Measurements from ENCODE around the gene DUSP16.

Gene DUSP16

DNA sequence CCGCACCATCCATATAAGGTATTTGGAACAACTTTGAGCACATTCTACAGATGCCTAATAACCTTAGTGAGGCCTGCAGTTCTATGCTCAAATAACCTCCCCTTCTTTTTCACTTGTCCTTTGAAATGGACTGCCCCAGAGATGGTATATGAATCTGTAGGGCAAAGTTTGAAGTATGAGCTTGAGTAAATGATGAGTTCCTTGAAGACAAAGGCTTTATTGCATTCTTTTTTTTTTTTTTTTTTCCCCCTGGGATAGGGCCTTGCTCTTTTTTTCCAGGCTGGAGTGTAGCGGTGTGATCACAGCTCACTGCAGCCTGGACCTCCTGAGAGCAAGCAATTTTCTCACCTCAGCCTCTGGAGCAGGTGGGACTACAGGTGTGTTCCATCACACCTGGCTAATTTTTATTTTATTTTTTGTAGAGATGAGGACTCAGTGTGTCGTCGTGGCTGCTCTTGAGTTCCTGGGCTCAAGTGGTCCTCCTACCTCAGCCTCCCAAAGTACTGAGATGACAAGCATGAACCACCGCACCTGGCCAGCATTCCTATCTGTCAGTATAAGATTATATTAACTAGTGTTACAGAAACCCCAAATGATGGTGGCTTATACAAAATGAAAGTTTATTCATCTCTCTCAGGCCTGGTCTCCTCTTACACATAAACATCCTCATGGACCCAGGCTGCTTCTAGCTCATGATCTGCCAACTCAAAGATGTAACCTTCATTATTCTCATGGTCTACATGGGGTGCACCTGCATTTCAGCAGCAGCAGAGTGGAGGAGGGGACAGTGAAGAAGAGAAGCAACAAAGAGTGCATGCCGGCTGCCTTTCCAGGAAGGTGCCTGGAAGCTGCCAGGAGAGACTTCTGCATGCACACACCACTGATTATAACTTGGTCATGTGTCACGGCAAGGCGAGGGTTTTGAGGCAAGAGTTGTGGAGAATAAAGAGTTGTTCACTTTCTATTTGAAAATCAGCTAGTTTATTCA lies 101.4 kb downstream of the DUSP16 start:
- no peak for DNase-seq

DNA sequence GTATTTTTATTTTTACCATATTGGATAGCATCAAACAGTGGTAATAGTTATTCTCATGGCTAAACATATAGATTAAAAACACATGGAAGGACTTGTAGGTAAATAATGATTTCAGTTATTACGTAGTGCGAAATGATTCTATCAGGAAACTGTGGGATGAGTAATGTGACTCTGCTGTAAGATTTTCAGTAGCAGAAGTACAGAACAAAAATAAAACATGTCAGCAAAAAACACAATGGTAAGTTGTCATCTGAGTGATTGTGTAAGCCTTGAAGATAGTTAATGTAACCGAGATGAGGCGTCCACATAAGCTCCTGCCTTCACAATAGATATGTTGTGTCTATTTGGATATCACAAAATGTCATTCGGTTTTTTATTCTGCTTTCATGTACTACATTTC lies 106.0 kb downstream of the DUSP16 start:
- no peak for DNase-seq

DNA sequence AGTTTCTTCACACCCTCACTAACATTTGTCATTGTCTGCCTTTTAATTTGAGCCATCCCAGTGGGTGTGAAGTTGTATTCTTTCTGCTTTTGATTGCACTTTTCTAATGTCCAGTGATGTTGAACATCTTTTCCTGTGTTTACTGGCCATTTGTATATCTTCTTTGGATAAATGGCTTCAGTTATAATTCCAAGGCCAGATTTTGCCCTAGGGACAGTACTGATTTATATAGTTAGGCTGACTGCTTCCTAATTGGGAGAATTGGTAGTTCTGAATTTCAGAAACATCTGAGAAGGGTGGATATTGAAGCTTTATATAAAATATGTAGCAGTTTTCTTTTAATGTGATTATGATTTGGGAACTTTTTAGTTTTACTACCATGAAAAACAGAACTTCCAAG lies 108.3 kb downstream of the DUSP16 start:
- DNase-seq, result no peak

DNA sequence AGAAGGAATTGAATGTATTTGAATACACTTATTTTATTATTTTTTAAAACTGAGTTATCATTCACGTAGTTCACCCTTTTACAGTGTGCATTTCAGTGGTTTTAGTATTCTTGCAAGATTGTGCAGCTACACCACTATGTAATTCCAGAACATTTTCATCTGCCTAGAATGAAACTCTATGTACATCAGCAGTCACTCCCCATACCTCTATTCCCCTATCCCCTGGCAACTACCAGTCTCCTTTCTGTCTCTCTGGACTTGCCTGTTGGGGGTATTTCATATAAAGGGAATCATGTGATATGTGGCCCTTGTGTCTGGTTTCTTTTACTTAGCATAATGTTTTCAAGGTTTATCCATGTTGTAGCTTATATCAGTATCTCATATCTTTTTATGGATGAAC lies 109.0 kb downstream of the DUSP16 start:
- DNase-seq, result no peak

DNA sequence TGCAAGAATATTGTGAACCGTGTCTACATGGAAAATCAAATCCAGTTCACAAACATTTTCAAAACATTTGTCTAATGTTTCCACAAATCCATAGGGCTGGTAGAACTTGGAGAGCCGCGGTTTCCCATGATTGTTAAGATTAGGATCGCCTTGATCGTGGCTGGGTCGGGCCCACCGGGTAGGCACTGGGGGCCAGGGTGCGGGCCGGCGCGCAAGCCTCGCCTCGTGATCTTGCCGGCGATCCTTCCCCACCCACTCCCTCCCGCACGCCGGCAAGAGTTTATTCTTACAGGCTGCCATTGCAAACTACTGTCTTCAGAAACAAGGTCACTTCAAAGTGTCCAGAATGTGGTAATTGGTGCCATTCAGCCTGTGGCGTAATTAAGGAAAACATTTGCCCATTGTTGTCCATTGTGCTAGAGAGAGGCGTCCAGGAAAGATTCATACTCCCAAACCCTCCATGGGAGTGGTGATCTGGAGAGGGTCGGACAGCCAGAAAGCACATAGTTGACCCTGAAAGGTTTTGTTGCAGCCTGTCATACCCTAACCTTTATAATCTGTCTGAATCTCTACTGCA lies 110.2 kb downstream of the DUSP16 start:
- peak; percentile 23 for DNase-seq

DNA sequence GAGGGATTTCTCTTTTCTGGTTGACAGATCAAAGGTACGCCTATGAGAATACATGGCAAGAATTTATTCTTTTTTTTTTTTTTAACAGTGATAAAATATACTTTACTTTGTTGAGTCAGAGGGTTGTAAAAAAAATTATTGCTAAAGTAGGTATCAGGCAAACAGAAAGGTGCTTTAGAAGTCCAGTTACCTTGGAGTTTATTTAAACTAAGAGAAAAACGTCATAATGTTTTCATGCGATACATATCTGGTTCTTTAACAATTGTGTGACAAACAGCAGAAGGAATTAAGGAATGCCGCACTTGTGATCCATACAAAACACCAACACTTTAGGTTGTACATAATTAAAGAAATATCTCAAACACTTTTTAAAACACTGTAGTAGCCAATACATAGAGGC lies 111.6 kb downstream of the DUSP16 start:
- DNase-seq, result no peak

DNA sequence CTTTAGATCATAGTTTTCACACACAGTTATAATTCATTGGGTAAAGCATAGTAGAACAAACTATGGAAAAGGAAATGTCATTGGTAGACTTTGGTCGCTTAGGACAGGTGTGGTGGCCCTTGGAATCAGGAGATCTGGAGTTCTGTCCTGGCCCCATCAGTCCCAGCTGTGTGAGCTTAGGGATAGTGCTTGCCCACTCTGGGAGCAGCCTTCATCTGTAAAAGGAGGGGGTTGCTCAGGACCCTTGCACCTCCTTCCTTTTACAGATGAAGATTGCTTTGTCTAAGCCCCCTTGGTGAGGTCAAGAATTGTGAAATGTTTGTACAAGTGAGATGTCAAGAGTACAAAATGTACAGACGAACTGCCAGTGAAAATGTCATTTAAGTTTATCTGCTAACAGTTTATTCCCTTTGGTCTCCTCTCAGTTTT lies 112.6 kb downstream of the DUSP16 start:
- no peak for DNase-seq

DNA sequence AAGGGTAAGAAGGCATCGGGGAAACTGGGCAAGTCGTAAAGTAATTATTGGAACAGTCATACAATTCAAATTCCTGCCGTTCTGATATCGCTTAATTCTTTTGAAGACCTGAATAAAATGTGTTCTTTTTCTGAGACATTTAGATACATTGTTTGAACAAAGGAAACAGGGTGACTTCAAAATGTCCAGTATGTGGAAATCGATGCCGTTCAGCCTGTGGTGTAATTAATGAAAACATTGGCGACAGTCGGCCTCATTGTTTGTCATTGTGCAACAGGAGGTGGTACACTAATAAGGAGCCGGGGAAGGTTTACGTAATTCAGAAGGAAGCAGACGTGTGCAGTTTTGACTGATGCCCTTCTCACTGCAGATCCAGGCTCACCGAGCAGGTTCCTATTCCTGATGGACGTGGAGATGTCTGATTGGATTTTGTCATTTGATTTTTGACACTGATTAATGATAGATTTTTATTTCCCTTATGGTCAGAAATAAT lies 113.1 kb downstream of the DUSP16 start:
- DNase-seq, result peak; percentile 84

DNA sequence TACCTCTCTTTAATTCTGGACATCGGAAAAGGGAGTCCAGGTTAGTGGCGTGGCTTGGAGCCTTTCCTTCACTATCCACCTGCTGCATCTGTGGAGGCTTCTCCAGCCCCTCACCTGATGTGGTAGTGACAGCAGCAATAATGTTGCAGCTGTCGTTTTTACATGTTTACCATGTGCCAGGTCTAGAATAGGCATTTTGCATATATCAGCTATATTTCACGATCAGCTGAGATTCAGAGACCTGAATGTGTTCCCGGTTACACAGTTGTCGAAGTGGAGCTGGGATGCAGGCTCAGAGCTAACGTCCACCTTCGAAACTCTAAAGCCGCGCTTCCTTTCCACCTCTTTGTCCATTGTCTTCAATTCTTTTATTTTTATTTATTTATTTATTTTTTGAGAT lies 114.8 kb downstream of the DUSP16 start:
- DNase-seq, result no peak

DNA sequence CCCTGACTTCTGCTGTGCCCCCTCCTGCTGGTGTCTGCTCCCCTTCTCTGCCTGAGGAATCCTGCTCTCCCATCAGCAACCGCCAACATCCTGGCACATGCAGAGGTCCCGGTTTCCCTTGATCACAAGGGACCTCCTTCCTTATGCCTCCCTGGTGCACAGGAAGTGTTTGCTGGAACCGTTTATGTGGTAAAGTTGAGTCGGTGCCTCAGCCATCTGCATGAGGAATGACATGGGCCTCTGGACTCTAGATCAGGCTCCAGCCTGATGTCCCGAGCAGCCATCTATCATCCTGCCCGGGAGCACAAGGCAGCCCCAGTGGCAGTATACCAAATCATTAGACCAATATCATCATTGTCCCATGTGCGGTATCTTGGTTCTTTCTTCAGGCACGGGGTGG lies 115.4 kb downstream of the DUSP16 start:
- no peak for DNase-seq

DNA sequence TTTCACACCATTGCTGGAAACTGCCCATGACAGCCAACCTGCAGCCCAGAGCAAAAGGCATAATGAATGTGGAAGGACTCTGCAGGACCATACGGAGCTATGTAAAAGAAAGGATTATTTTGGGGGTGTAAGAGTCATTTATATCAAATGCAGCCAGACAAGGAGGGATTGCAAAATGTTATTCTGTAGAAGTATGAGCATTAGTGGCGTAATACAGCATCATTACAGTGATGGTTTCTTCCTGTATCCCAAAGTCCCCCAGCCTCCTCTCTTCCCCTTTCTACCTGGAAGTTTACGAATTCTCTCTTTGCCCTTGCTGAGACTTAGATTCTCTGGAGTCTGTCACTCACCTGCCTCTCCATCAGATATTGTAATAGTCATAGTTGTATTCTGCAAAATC lies 115.9 kb downstream of the DUSP16 start:
- no peak for DNase-seq

DNA sequence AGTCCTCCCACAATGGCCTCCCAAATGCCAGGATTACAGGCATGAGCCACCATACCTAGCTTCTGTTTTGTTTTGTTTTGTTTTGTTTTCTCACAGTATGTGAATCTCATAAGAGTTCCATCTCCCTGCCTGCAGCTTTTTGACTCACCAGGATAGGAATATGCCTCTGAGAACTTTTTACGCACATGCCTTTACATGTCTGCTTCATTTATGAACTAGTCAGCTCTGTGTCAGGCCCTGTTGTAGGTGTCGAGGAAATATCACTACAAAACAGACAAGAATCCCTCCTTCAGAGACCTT lies 116.8 kb downstream of the DUSP16 start:
- DNase-seq, result no peak

DNA sequence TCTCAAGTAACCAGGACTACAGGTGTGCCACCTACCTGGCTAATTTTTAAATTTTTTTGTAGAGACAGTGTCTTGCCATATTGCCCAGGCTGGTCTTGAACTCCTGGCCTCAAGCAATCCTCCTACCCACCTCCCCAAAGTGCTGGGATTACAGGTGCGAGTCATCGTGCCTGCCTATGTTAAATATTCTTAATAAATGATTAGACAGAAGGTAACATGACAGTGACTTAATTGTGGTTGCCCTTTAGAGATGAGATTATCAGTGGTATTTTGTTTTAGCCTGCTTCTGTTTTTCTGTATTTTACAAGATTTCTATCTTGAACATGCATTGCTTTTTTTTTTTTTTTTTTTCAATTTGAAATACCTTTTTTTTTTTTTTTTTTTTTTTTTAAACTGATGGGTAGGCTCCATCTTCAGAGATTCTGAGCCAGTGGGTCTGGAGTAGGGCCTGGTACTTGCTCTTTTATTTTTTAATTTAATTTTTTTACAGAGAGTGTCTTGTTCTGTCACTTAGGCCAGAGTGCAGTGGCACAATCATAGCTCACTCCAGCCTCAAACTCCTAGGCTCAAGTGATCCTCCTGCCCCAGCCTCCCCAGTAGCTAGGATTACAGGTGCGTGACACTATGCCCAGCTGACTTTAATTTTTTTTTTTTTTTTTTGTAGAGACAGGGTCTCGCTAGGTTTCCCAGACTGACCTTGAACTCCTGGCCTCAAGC lies 117.3 kb downstream of the DUSP16 start:
- DNase-seq, result no peak

DNA sequence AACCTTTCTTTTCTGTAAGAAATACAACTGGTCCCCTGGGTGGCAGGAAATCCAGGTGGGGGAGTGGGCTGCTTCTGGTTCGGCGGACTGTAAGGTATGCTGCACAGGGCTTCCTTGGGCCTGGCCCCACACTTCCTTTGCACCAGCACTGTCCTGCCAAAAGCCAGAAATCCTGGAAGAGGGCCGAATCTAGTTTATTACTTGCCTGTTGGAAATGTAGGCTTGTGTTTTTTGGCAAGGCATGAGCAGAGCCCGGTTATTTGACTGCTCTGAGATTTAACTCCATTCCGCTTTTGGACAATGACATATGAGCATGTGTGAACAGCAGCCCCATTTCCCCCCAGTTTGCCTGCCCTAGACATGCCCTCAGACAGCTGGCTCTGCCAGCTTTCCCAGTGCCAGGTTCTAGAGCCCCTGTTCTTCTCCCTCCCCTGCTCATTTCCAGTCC lies 119.2 kb downstream of the DUSP16 start:
- no peak for DNase-seq

DNA sequence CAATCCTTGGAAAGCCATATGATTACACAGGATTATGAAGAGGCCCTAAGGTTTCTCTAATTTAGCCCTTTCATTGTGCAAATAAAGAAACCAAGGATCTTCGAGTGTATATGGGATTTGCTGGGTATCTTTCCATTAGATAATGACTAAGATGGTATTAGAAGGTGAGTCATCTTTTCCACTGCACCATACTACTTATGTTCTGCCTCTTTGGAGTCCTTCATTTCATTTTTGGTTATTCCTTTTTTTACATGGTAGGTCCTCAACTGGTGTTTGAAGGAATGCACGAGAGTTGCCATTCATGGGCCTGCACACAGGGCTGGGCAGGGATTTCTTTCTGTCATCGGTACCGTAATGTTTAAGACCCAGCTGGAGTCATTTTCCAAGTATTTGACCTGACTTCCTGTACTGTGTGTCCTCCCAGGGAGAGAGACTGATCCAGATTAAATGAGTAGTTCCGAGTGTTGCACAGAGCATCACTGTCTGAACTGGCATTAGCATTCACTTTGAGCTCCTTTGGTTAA lies 120.1 kb downstream of the DUSP16 start:
- DNase-seq, result no peak

DNA sequence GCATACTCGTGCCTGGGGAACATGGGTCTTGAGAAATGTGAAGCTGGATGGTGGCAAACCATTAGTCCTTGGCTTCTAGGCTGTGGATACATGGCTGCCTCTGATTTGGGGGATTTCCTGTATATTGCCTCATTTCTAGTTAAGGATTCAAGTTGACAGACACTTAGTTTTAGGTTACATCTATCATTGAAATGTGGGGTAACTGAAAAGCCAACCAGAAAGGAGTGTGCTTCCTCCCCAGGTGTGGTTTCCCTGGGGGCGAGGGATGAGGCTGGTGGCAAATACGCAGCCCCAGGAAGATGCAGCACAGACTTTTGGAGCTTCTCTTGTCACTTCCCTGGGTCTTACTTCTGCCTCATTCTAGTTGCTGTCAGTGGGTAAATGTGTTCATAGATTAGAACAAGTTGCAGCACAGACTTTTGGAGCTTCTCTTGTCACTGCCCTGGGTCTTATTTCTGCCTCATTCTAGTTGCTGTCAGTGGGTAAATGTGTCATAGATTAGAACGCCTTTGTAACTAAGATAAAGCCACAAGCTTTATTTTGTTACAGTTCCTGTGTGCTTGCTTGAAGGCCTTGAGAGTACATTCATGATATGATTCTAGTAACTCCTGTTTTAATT lies 120.7 kb downstream of the DUSP16 start:
- no peak for DNase-seq

DNA sequence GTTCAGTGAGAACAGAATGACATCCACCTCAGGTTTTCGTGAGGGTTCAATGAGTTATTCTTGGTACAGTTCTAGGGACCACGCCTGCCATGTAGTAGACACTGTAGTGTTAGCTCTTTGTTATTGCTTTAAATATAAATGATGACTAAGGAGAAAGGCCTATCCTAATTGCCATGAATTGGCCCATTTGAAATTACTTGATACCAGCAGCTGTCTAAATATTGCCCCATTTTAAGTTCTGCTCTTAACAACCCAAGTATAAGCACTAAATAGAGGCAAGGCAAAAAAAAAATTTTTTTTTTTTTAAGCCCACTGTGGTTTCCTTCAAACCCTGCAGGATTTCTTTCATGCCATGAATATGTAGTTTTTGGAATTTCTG lies 121.2 kb downstream of the DUSP16 start:
- DNase-seq, result peak; percentile 70

DNA sequence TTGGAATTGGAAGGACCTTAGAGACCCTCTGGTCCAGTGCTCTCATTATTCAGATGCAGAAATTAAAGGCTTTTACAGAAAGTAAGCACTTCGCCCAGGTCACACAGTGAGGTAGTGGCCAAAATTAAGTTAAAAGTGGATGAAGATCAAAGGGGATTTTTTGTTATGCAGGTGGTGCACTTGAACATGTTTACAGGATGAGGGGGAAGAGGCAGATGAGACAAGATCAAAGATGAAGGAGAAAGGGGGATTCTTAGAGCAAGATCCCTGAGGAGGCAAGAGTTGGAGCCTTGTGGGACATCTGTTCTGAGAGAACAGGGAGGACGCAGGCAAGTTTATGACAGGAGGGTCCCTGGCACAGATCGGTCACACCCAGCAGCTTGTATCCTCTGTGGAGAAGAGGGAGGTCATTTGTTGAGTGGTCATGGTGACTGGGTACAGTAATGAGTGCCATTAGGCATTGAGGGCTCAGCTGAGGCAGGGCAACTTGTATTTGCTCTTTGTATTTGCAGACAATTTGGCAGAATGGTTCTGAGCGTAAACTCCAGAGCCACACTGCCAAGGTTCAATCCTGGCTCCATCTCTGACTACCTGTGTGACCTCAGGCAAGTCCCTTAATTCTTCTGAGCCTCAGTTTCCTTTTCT lies 121.8 kb downstream of the DUSP16 start:
- peak; percentile 78 for DNase-seq

DNA sequence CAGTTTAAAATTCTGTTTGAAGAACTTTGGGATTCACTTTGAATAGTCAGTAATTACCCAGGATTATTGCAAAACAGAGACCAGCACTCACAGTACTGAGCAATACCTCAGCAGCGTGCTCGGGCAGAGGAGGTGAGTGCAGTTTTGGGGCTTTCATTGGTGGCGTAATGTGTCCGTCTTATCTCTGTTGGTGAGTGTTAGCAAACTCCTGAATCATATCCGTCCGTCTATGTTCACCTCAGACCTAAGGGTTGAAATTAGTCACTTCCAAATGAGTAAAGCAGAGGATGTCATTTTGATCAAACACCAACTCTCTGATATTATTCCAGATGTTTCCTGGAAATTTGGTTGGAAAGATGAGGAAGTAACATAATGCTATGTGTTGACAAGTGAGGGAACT lies 123.0 kb downstream of the DUSP16 start:
- DNase-seq, result no peak

DNA sequence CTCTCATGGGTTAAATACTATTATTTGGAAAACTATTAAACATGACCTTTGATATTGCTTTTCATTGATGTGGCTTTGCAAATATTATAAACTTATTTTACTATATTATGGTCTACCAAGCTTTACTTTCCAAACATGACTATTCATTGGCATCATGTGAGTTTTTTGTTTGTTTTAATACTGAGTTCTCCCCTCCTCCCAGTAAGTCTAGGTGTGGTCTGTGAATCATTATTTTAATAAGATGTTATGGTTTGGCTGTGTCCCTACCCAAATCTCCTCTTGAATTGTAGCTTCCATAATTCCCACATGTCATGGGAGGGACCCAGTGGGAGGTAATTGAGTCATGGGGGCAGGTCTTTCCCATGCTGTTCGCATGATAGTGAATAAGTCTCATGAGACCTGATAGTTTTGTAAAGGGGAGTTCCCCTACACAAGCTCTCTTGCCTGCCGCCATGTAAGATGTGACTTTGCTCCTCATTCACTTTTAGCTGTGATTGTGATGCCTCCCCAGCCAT lies 125.8 kb downstream of the DUSP16 start:
- DNase-seq, result no peak

DNA sequence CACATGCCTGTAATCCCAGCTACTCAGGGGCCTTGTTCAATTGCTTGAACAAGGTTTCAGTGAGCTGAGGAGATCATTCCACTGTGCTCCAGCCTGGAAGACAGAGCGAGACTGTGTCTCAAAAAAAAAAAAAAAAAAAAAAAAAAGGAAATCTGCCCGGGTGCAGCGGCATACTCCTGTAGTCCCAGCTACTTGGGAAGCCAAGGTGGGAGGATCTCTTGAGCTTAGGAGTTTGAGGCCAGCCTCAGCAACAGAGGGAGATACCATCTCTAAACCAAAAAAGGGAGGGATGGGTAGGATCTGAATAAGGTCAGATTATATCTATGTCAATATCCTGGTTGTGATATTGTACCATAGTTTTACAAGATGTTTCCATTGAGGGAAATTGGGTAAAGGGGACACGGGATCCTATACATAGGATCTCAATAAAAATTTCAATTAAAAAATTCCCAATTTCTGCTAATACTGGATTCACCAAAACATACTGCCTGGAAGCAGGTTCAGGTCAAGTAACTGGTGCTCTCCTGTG lies 129.4 kb downstream of the DUSP16 start:
- DNase-seq, result no peak

DNA sequence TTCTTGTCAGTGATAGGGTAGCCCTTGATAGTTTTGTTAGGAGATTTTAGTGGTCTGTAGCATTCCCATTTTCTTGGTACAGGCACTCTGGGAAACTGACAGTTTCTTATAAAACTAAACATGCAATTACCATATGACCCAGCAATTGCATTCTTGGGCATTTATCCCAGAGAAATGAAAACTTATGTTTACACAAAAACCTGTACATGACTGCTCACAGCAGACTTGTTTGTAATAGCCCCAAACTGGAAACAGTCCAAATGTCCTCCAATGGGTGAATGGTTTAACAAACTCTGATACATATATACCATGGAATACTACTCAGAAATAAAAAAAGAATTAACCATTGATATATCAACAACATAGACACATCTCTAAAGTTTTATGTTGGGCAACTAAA lies 130.3 kb downstream of the DUSP16 start:
- DNase-seq, result no peak
